A673 (cell line): ENCODE data around the gene VAV3. TPM values are rescaled to one million over a fixed set of nuclear protein-coding genes. Genes with fewer than 3 reads are reported as not detected.

Experiments used
- BruUV-seq: library from RNA; stranded (reverse); fragments of 400-500 nt; replicated peaks from 2 replicates; lab custom pipeline; 2021; lab: Mats Ljungman, UMichigan
- CTCF ChIA-PET: fragments of 300-600 bp; sonication (Branson Sonifier 250); formaldehyde crosslinking; loops from one replicate; lab custom pipeline; 2022; ENCODE audit warnings: antibody characterized with exemption; lab: Charles Lee
- POLR2A ChIA-PET: fragments of 300-600 bp; sonication (Branson Sonifier 250); formaldehyde crosslinking; loops from one replicate; lab custom pipeline; 2022; ENCODE audit warnings: antibody characterized with exemption; ENCODE audit not compliant: low non-redundant PET; lab: Charles Lee
- DNase-seq: peaks from one replicate; pipeline ENCODE4 v3.0.0-alpha.2; 2015; ENCODE audit warnings: low spot score
- H3K27ac ChIP-seq: fragments of 200-600 bp; sonication (generic); 2 replicates; pipeline ENCODE4 v1.5.1; 2016; ENCODE audit warnings: mixed run types, low read depth, mild to moderate bottlenecking, mixed read lengths, antibody characterized with exemption, low read length; ENCODE audit not compliant: poor library complexity, severe bottlenecking
- H3K27me3 ChIP-seq: fragments of 200-600 bp; sonication (generic); replicated peaks from 2 replicates; pipeline ENCODE4 v1.6.1; 2017; ENCODE audit warnings: mixed run types, low read depth, mild to moderate bottlenecking, mixed read lengths, antibody characterized with exemption, low read length; ENCODE audit not compliant: insufficient read depth, poor library complexity
- H3K36me3 ChIP-seq: fragments of 200-600 bp; sonication (generic); 2 replicates; pipeline ENCODE4 v1.6.1; 2016; ENCODE audit warnings: mixed run types, mild to moderate bottlenecking, mixed read lengths, antibody characterized with exemption, low read length; ENCODE audit not compliant: insufficient read depth, poor library complexity, severe bottlenecking
- H3K4me1 ChIP-seq: fragments of 200-600 bp; sonication (generic); 2 replicates; pipeline ENCODE4 v1.6.1; 2017; ENCODE audit warnings: mixed run types, mild to moderate bottlenecking, mixed read lengths, antibody characterized with exemption, low read length; ENCODE audit not compliant: insufficient read depth, poor library complexity, severe bottlenecking
- H3K4me3 ChIP-seq: fragments of 200-600 bp; sonication (generic); 2 replicates; pipeline ENCODE4 v1.5.1; 2016; ENCODE audit warnings: low read depth, mixed run types, mild to moderate bottlenecking, mixed read lengths, low read length; ENCODE audit not compliant: poor library complexity, severe bottlenecking
- H3K9me3 ChIP-seq: fragments of 200-600 bp; sonication (generic); 2 replicates; pipeline ENCODE4 v1.6.1; 2016; ENCODE audit warnings: mixed run types, low read depth, mild to moderate bottlenecking, mixed read lengths, antibody characterized with exemption, low read length; ENCODE audit not compliant: poor library complexity, severe bottlenecking
- EZH2 ChIP-seq: fragments of 200-600 bp; sonication (generic); IDR thresholded peaks from 2 replicates; pipeline ENCODE4 v1.6.1; 2017; ENCODE audit warnings: borderline replicate concordance, low read depth, mild to moderate bottlenecking, mixed read lengths, antibody characterized with exemption, low read length; ENCODE audit not compliant: poor library complexity, severe bottlenecking
- intact Hi-C: fragments of 100-400 bp; cut with micrococcal nuclease; formaldehyde crosslinking; loops from one replicate; pipeline ENCODE4 v1.10.0; 2022; ENCODE audit not compliant: unreplicated experiment
- total RNA-seq: library from RNA; stranded (reverse); gene quantifications from 2 replicates; pipeline ENCODE4 v1.2.3, GENCODE V29; 2021
- TF ChIP-seq, protein P1 (sequence below): fragments of 300-800, 200-600 bp; sonication (generic); conservative IDR thresholded peaks from 2 replicates; pipeline ENCODE4 v1.5.1; 2017; ENCODE audit warnings: low read depth, mild to moderate bottlenecking, antibody characterized with exemption, low read length, moderate library complexity, mixed read lengths

Gene VAV3
- total RNA-seq, 1 experiment from 2014 or later, result 0.30 TPM

- intact Hi-C loops, result no loop called here
- no peaks in the 10 kb centered on the region for H3K9me3 ChIP-seq
- no peak overlapping the region for H3K27ac ChIP-seq
- TF ChIP-seq EZH2, result no peak
- TF ChIP-seq, protein P1, sequence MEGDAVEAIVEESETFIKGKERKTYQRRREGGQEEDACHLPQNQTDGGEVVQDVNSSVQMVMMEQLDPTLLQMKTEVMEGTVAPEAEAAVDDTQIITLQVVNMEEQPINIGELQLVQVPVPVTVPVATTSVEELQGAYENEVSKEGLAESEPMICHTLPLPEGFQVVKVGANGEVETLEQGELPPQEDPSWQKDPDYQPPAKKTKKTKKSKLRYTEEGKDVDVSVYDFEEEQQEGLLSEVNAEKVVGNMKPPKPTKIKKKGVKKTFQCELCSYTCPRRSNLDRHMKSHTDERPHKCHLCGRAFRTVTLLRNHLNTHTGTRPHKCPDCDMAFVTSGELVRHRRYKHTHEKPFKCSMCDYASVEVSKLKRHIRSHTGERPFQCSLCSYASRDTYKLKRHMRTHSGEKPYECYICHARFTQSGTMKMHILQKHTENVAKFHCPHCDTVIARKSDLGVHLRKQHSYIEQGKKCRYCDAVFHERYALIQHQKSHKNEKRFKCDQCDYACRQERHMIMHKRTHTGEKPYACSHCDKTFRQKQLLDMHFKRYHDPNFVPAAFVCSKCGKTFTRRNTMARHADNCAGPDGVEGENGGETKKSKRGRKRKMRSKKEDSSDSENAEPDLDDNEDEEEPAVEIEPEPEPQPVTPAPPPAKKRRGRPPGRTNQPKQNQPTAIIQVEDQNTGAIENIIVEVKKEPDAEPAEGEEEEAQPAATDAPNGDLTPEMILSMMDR, result no peak
- ChIA-PET POLR2A (no interaction called here), CTCF (no interaction called here)
- no TSS peak for BruUV-seq
- no peak overlapping the region for H3K4me3 ChIP-seq
- no peaks in the 10 kb centered on the region for H3K4me1 ChIP-seq
- no peaks in the 10 kb centered on the region for H3K36me3 ChIP-seq
- no peak for DNase-seq
- no peaks in the 10 kb centered on the region for H3K27me3 ChIP-seq
Measured at GRCh38 chr1:107597290-107597689, 367.7 kb downstream of the VAV3 start.

GRCh38 chr1:107594536-107594935, 370.4 kb downstream of the VAV3 start:
- Histone ChIP-seq H3K36me3 (no peaks in the 10 kb centered on the region), H3K4me1 (no peaks in the 10 kb centered on the region), H3K27me3 (no peaks in the 10 kb centered on the region), H3K9me3 (no peaks in the 10 kb centered on the region), H3K4me3 (no peak overlapping the region), H3K27ac (no peak overlapping the region)
- ChIA-PET CTCF (no interaction called here), POLR2A (no interaction called here)
- DNase-seq, result no peak
- no TSS peak for BruUV-seq
- intact Hi-C loops, result no loop called here
- TF ChIP-seq EZH2, result no peak
- TF ChIP-seq, protein P1, result no peak

GRCh38 chr1:107593501-107594209, 371.3 kb downstream of the VAV3 start:
- no peaks in the 10 kb centered on the region for H3K9me3 ChIP-seq
- intact Hi-C loops, result no loop called here

More at GRCh38 chr1:107593501-107594209, 371.3 kb downstream of the VAV3 start:
- no peak for DNase-seq
- BruUV-seq, result no TSS peak
- H3K27me3 ChIP-seq, result no peaks in the 10 kb centered on the region
- ChIA-PET CTCF (no interaction called here), POLR2A (no interaction called here)
- no peak overlapping the region for H3K4me3 ChIP-seq
- no peaks in the 10 kb centered on the region for H3K36me3 ChIP-seq
- TF ChIP-seq, protein P1, result no peak
- no peak for TF ChIP-seq EZH2
- no peak overlapping the region for H3K27ac ChIP-seq
- no peaks in the 10 kb centered on the region for H3K4me1 ChIP-seq
